Activated T-cell treated with anti-CD3 and anti-CD28 coated beads for 1 hour (primary cell): Measurements from ENCODE around the gene RSRC1.
"Not testable (repeated sequence)": the region's sequence is repeated elsewhere in the genome, so short reads cannot be mapped to it uniquely, and the experiment has no call there.

ENCODE experiments used
- DNase-seq: peaks from one replicate; pipeline ENCODE4 v3.0.0-alpha.2; 2020; ENCODE audit warnings: low read depth

Gene RSRC1

DNA sequence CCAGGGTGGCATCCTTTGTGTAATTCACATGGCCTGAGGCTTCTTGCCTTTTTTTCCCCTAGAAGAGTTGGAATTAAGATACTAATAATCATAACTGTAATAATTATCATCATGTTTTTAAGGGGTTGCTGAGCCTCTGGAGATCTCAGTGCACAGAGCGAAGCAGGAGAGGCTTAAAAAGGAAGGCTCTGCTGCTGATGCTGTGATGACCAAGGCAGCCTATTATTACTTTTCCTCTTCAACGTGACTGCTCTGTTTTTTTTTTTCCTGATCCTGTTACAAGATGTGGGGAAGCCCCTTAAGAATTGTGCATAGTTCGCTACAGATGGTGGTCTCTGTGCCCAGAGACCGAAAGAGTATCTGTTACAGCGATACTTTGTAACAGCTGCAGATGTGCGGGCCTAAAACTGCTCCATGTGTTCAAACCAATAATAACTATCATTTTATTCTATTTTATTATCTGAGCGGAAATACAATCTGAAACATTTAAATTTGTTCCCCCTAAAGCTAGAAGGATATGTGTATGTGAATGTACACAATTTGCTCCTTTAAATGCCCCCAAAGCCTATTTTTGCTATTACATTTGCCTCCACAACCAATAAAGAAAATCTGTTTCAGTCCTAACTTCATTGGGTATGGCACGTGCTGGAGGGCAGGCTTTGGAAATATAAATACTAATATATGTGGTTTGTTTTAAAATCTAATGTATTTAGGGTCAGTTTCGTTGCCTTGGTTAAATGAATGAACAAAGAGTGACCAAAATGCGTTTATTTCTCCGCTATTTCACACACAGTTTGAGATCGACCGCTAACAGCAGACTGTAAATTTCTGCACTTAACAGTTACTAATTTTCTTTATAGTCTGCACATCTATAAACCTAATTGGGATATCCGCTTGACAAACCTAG is 8.3 kb upstream of the RSRC1 start:
- DNase-seq = no peak

DNA sequence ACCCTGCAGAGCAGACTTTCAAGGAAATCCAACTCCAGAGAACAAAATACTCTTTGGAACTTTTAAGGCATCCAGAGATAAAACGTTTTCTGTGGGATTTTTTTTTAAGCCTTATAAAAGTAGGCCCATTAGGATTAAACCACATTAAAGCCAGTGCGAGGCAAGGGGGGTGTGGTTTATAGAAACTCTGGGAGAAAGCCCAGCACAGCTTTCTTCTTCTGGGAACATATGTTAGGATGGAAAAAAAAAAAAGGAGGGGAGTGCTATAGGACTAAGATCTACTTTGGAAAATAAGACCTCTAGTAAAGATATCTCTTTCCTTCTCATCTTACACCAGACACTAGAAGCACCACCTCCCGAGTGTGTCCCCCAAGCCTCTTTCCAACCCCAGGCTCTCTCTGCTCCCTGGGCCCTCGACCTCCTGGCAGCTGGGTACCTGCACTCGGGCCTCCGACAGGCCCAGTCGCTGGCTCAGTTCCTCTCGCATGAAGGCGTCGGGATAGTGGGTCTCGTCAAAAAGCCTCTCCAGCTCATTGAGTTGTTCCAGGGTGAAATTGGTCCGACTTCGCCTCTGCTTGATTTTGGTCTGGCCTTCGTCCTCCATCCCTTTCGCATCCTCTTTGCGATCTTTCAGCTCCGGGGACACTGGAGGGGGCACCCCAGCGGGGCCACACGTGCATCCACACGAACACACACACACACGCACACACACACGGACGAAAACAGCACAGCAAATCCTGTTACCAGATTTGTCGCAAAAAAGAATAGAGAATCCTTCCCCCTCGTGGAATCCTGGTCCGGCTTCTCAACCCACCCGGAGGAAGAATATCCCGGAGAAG is 7.4 kb upstream of the RSRC1 start:
- DNase-seq = no peak

DNA sequence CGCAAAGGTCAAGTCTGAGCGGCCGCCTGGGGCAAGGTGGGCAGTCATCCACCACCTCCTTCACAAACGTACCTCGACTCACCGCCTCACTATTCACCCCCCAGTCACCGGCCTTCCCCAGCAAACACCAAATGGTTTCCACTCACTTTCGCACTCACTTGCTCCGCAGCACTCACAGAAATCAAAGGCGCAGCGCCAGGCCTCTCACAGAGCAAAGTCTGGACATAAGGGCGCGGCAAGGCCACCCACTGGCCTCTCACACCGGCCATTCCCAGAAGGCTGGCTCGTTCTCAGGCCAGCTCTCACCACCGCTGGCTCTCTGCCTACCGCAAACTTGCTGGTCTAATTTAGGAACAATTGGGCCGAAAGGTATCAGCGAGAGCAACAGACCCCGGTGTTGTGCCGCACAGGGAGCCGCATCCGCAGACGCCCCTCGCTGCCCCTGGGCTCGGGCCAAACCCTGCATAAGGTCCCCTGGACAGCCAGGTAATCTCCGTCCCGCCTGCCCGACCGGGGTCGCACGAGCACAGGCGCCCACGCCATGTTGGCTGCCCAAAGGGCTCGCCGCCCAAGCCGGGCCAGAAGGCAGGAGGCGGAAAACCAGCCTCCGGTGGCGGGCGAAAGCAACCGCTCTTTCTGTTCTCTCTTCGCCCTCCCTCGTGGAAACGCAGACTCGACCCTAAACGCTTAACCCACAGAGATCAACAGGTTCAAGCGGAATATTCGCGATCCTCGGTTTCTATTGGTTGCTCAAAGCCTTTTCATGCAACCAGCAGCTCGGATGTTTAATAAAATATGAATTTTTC is 6.6 kb upstream of the RSRC1 start:
- DNase-seq = no peak

DNA sequence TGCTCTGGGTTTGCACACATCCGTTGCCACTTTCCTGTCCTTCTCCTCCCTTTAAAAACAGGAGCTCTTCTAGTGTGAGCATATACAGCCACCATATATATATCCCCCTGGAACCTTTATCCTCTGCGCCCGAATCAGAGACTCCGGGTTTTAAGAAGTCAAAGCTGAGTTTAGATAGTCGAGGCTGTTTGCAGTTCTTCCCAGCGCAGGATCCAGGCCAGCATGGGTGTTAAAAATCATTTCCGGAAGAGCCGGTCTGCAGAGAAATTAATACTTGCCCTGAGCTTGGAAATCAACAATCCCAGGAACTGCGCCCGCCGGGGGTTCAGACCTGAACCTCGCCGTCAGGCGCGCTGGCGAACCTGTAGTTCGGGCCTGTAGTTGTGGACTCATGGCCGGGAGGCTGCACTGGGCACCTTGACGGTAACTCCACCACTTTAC is 6.0 kb upstream of the RSRC1 start:
- no peak for DNase-seq

DNA sequence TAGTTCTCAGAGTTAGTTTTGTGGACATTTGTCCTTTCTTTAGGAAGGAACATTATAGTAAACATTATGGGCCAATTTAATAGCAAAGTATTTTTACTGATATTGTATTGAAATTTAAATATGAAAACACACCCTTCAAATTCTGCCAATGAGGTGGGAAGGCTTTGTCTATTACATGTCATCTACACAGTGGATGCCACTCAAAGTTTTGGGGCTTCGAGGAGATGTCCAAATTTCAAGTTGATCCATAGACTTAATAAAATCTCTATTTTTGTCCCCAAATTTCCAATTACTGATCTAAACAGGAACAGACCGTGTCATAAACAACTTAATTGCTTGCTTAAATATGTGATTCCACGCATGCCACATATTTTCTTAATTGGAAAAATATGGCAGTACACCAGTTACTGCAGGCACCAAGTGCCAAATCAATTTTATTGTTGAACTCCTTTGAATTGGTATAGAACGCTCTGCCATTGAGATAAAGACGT is 5.4 kb upstream of the RSRC1 start:
- no peak for DNase-seq

DNA sequence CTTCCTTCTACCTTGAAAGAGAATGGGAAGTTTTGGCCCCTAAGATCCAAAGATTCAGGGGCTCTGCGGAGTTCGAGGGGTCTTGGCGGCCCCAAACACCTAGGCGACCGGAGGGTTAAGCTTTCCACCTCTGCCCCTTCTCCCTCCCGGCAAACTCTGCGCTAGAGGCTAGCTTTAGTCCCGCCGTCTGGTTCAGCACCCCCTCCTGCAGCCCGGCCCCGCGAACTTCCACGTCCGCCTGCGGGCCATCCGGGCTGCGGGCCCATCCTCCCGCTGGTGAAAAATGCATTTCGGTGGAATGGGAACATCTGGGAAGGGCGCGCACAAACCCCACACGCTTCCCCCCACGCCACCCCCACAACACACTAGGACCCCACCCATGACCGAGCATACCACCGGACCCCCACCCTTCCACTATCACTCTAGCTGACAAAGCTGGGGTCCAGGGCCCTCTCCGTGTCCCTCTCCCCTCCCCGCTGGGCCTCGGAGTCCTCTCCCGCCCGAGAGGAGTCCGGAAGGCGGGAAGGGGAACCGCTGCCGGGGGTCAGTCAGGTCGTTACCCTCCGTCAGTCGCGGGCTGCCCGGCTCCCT is 4.7 kb upstream of the RSRC1 start:
- DNase-seq = no peak

DNA sequence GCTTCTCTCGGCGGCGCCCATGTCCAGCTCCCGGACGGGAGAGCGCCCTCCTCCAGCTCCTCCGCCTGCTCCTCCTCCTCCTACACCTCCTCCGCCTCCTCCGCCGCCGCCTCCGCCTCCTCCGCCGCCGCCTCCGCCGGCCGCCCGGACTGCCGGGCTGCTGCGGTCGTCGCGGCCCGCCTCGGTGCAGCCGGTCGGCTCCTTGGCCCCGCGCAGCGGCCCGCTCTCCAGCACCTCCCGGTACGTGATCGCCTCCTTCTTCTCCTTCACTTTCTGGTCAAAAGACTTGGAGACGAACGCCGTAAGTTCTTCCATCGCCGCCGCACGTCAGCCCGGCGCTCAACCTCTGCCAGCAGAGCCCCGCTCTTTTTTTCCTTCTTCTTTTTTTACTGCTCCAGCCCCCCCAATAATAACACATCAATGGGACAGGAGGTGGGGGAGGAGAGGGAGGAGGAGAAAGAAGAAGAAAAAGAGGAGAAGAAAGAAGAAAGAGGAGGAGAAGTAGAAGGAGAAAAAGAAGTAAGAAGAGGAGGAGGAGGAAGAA is 4.1 kb upstream of the RSRC1 start:
- DNase-seq = no peak

DNA sequence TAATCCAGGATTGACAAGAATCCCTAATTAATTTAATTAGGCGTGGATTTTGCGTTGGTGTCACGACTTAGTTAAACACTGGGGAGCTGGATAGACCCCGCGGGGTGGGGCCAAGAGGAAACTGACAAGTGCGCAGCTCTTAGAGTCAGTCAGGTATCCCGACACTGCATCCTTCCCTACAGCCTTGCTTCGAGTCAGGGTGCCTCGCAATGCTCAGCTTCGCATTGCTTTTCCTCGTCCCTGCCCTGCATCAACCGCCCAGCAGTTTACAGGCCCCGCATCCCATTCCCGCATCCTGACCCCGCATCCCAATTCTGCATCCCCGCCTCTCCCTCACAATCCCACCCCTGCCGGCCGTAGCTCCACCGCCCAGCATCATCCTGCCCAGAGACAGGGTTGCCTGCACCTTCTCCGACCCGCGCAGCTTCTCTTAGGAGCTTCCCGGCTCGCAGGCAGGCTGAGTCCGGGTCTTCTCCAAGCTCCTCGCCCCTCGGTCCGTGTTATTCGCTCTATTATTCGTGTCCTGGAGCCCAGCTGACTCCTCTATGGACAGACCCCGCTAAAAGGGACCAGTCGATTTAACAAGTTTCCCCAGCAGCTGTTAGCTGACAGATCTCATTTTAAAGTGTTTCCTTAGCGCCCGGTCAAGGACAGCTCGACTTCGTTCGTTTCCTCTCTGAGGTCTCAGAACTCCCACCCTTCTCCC is 3.0 kb upstream of the RSRC1 start:
- DNase-seq = no peak

DNA sequence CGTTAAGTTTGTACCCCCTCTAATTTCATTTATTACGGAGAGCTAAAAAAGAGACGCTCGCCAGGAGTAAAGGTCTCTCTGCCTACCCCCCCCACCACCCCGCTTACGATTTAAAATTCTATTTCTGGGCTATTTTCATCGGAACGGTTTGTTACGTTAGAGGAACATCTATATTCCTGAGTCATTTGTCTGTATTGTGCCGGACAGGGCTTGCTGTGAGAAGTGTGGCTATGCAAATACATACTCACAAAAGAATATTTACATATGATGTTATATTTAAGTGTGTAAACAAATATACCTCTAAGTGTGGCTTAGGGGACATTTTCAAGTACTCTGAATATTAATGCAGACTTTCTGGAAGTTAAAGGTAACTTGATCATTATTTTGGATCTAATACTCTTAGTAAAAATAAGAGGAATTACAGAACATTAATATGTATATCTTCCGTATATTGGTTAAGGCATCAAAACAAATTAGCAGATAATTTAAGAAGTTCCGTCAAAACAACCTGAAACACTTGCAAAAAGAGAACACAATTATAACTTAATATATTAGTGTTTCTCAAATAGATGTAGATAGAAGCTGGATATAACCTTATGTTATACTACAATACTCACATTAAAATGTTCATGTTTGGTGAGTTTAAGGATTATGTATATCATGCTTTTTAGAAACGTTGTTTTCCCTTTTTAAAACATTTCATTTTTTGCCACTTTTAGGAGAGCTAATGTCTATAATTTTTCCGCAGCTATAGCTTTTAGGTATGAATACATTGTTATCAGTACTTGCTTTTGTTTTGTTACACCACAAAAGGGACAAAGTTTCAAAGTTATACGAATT is 2.1 kb upstream of the RSRC1 start:
- no peak for DNase-seq

DNA sequence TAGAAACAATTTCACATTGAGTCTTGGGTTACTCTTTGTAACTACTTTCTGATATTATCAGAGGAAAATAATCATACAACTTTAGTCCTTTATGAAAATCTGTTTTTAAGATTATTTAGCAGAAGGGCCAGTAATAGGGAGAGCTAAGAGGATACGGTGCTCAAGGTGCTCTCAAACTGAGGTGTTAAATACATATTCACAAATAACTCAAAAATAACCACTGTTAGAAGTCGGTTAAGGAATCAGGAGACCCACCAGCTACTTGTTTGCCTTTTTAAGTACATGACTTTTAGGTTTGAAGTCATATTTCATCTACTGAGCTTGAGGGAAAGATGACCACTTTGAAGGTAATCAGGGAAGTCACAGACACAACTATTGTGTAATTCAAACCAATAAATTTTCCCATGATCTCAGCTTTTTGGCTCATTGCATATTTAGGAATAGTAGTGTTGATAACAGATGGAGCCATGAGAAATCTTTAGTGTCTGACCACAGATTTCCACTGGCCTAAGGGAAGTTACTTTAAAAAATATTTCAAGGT is 1.4 kb upstream of the RSRC1 start:
- no peak for DNase-seq

DNA sequence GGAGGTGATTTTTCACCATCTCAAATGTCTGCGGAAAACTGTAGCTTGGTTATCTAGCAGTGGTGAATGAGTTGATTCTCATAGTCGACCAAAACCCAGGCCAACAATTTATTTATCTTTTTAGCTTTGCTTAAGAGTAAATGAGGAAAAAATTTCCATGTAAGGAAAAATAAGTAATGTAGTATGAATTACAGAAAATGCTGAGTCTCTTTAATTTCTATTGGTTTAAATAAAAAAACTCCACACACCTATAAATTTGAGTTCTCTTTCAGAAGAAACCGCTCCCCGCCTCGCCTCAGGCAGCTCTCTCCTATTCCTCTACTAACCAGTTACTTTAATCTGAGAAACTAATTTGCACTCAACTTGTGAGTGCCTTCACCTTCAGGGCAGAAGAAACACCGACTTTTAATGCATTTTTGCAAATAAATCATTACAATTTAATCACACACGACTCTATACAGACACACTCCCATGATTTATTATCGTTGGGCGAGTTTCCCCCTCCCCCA is 540 bp upstream of the RSRC1 start:
- no peak for DNase-seq

DNA sequence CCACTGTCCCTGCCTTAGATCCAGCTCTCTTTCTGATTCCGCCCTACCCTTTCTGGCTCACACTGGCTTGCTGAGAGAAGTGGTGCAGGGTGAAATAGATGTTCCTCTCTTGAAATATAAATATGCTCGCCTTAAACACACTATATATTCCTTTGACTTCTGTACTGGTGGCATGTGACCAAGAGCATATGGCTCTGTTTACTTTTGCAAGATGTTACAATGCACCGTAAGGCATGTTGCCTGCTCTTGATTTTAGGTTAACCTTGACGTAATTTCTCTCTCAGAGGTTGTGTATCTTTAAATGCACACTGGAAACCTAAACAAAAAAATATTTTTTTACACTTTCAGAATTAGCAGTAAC is 749 bp downstream of the RSRC1 start:
- DNase-seq = no peak

DNA sequence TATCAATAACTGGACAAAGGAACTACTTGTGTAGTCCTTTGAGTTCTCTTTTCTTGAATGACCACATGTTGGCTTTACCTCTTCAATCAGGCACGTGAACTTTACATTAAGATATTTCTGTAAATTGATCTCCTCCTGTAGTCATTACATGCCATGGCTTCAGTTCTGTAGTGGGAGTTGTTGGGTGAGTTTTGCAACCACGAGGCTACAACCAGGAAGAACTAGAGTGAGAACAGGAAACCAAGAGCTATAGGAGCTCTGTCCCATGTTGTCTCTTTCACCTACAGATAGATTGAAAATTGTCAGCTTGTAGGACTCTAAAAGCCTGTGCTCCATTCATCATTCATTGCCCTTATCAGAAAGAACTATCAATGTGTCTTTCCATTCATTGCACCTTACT is 2.0 kb downstream of the RSRC1 start:
- DNase-seq = no peak

DNA sequence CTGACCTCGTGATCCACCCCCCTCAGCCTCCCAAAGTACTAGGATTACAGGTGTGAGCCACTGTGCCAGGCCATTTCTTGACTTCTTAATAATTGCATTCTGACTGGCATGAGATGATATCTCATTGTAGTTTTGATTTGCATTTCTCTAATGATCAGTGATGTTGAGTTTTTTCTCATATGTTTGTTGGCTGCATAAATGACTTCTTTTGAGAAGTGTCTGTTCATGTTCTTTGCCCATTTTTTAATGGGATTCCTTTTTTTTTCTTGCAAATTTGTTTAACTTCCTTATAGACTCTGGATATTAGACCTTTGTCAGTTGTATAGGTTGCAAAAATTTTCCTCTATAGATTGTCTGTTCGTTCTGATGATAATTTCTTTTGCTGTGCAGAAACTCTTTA is 3.7 kb downstream of the RSRC1 start:
- DNase-seq = not testable (repeated sequence)

DNA sequence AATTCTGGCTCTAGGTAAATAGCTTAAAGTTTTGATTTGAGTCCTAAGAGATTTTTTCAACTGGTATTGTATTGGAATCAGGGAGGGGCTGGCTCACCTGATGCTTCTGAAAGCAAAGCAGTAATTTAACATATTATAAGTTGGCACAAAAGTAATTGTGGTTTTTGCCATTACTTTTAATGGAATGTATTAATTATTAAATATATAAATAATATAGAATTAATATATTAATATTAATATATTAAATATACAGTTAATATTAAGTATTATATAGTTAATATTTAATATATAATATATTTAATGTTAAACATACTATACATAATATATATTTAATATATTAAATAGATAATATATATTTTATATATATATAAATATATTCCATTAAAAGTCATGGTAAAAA is 10.4 kb downstream of the RSRC1 start:
- DNase-seq = no peak

DNA sequence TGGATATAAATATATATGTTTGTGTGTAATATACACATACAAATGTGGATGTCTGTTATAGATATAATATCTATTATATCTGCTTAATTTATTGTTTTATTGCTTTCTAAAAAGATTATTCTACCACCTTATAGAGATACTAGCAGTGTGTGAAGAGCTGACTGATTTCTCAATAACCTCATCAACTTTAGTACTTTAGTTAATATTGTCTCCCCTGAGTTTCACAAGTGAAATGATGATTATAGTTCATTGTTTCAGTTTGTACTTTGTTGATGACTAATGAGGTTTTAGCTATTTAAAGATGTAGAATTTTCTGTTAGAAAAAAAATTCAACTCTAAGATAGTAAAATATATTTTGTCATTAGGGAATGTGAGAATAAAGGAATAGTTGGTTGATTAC is 11.4 kb downstream of the RSRC1 start:
- DNase-seq = no peak

DNA sequence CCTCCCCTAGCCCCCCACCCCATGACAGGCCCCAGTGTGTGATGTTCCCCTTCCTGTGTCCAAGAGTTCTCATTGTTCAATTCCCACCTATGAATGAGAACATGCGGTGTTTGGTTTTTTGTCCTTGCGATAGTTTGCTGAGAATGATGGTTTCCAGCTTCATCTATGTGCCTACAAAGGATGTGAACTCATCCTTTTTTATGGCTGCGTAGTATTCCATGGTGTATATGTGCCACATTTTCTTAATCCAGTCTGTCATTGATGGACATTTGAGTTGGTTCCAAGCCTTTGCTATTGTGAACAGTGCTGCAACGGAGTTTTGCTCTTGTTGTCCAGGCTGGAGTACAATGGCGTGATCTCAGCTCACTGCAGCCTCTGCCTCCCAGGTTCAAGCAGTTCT is 12.8 kb downstream of the RSRC1 start:
- DNase-seq = not testable (repeated sequence)

DNA sequence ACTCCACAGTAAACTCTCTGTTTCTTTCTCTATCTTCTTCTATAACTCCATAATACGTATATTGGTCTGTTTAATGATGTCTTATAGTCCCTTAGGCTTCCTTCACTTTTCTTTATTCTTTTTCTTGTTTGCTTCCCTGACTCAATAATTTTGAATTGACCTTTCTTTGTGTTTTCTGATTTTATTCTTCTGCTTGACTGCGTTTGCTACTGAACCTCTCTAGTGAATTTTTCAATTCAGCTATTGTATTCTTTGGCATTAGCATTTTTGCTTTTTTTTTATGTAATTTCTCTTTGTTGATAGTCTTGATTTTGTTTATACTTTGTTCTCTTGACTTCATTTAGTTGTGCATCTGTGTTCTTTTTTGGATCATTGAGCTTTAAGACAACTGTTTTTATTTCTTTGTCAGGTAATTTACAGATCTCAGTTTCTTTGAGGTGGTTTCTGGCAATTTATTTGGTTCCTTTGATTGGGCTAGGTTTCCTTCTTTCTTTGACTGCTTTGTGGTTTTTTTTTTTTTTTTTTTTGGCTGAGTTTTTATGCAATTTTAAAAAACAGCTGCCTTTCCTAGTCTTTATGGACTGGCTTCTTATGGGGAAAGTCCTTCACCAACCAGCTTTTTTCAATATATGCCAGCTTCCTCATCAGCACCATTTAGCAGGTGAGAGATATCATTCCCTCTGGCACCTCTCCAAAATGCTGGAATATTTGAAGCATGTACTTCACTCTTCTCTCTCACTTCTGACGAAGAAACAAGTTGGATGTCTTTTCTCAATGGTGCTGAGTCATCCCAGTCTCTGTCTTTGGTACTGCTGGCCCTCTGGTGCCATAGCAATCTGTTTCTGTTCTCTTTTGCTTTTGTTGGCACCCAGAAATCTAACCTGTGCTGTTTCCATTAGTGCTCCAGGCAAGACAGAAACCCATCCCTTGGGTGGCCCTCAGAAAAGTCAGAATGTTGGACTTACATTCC is 17.6 kb downstream of the RSRC1 start:
- DNase-seq = no peak
